Naive thymus-derived CD4-positive, alpha-beta T cell (primary cell): ENCODE results near the gene NPC1. TPM values are rescaled to one million over a fixed set of nuclear protein-coding genes. Genes with fewer than 3 reads are reported as not detected.
A peak's percentile ranks its signal among the peaks of the same experiment; 100 is the strongest.

ENCODE experiments used
- ATAC-seq: fragments of 150-1000 bp; cut with Tn5 transposase; 2 replicates; pipeline ENCODE4 v1.10.0; 2021; ENCODE audit warnings: mild to moderate bottlenecking, moderate library complexity
- CTCF ChIA-PET: fragments of 350-600 bp; sonication (Branson Sonifier 250); formaldehyde crosslinking; loops from one replicate; lab custom pipeline; 2021; ENCODE audit warnings: antibody characterized with exemption; lab: Charles Lee
- POLR2A ChIA-PET: fragments of 350-600 bp; sonication (Branson Sonifier 250); formaldehyde crosslinking; loops from one replicate; lab custom pipeline; 2021; ENCODE audit warnings: antibody characterized with exemption, inconsistent platforms; lab: Charles Lee
- DNase-seq, 9 donors: peaks; one replicate each; pipeline versions ENCODE4 v3.0.0 to v3.0.0-alpha.2; 2020 to 2022; ENCODE audit warnings: mixed read lengths in 1 of 9
- H3K27ac ChIP-seq: one replicate; pipeline ENCODE4 v1.7.0; 2013; ENCODE audit warnings: mild to moderate bottlenecking, low read depth, low read length, moderate library complexity
- H3K27me3 ChIP-seq, 2 donors: one replicate each; pipeline ENCODE4 v1.7.0; 2013; ENCODE audit warnings: low read length in 2 of 2, mild to moderate bottlenecking in 2 of 2, moderate library complexity in 2 of 2; ENCODE audit not compliant: control insufficient read depth in 2 of 2, insufficient read depth in 2 of 2
- H3K36me3 ChIP-seq, 3 experiments: 1 replicate in 2 of 3; 2 replicates in 1 of 3; pipeline ENCODE4 v1.7.0; 2013; ENCODE audit warnings: low read length in 3 of 3, mild to moderate bottlenecking in 3 of 3, moderate library complexity in 1 of 3; ENCODE audit not compliant: insufficient read depth in 3 of 3, control insufficient read depth in 2 of 3
- H3K4me1 ChIP-seq, 2 donors: one replicate each; pipeline ENCODE4 v1.7.0; 2013; ENCODE audit warnings: low read length in 2 of 2, mild to moderate bottlenecking in 2 of 2, moderate library complexity in 1 of 2; ENCODE audit not compliant: control insufficient read depth in 2 of 2, insufficient read depth in 2 of 2
- H3K4me3 ChIP-seq: 2 replicates; pipeline ENCODE4 v1.7.0; 2013; ENCODE audit warnings: mild to moderate bottlenecking, low read length
- H3K9me3 ChIP-seq, 3 experiments: 1 replicate in 2 of 3; 2 replicates in 1 of 3; pipeline ENCODE4 v1.7.0; 2013; ENCODE audit warnings: low read length in 3 of 3; ENCODE audit not compliant: control insufficient read depth in 2 of 3
- H3K27ac Mint-ChIP-seq, 9 donors: one replicate each; pipeline ENCODE4 v1.8.0; 2020 to 2022; ENCODE audit warnings: mixed read lengths in 9 of 9, mild to moderate bottlenecking in 8 of 9, moderate library complexity in 5 of 9, inconsistent platforms in 2 of 9
- H3K27me3 Mint-ChIP-seq, 5 donors: one replicate each; pipeline ENCODE4 v1.8.0; 2021 to 2022; ENCODE audit warnings: mixed read lengths in 5 of 5, mild to moderate bottlenecking in 1 of 5
- H3K36me3 Mint-ChIP-seq, 5 donors: one replicate each; pipeline ENCODE4 v1.8.0; 2020 to 2022; ENCODE audit warnings: mixed read lengths in 5 of 5, mild to moderate bottlenecking in 3 of 5, inconsistent platforms in 1 of 5
- H3K4me1 Mint-ChIP-seq, 7 donors: one replicate each; pipeline ENCODE4 v1.8.0; 2020 to 2022; ENCODE audit warnings: mixed read lengths in 7 of 7, mild to moderate bottlenecking in 3 of 7, inconsistent platforms in 1 of 7
- H3K4me3 Mint-ChIP-seq, 10 donors: one replicate each; pipeline ENCODE4 v1.8.0; 2020 to 2022; ENCODE audit warnings: mild to moderate bottlenecking in 10 of 10, mixed read lengths in 10 of 10, moderate library complexity in 6 of 10, inconsistent platforms in 2 of 10
- H3K9me3 Mint-ChIP-seq, 11 donors: one replicate each; pipeline ENCODE4 v1.8.0; 2020 to 2022; ENCODE audit warnings: mixed read lengths in 11 of 11, mild to moderate bottlenecking in 4 of 11, inconsistent platforms in 1 of 11, moderate library complexity in 1 of 11
- intact Hi-C, 2 donors: fragments of 100-400 bp; cut with micrococcal nuclease; formaldehyde crosslinking; loops; one replicate each; pipeline ENCODE4 v1.15.1; 2023
- polyA plus RNA-seq, 2 donors: library from polyadenylated mRNA; unstranded; fragments of 300-500 nt; fragmentation: Illumina TruSeq; gene quantifications; one replicate each; pipeline ENCODE4 v1.2.3, GENCODE V29; 2021
- total RNA-seq, 6 experiments: library from RNA in 5 of 6; stranded (reverse) in 5 of 6; gene quantifications; 1 replicate in 5 of 6; 2 replicates in 1 of 6; pipeline ENCODE4 v1.2.3 and lab custom pipeline; 2021 to 2026

NPC1 gene
- total and polyA plus RNA-seq, 7 experiments from 2014 or later: 4.6 to 49.3 (median 29.9) TPM

DNA sequence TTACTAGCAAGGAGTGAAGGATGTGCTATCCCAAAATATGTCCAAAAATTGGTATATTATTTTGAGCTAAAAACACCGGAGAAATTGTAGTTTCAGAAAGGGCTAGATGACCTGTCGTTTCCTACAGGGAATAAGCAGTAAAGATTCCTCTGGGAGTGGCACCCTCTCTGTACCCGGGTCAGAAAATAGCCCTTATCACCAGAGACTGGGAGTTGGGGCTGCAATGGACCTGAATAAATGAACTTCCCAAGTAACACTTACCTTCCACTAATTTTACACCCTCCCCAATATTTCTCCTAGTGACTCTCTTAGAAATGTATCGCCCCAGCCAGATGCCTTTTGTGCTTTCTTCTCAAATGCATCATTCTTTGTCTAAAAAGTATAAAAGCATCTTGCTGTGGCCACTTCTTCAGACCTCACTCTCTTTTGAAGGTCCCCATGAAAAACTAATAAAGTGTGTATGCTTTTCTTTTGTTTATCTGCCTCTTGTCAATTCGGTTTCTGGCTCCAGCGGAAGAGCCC, 83.7 kb downstream of the NPC1 start:
- no peaks in the 10 kb centered on the region for H3K27me3 Mint-ChIP-seq
- intact Hi-C loops: loop anchor here (1.0 to 5.0 kb wide), 16 partner anchors 14 to 635 kb away; partner anchors contain the start of genes NPC1 (in 2 of the 2), RBBP8 (in 2 of the 2), RIOK3 (in 2 of the 2) and CABYR (in 1 of the 2)
- CTCF ChIA-PET: interaction anchor here (0.7 to 1.0 kb wide), 3 partner anchors 9 to 368 kb away, joined by 3 read pairs; no protein-coding TSS in a partner anchor
- ATAC-seq (no peak), DNase-seq (no peak)
- peaks cover 0 to 13% (median 7%) of the 10 kb centered on the region in 5 donors for H3K36me3 Mint-ChIP-seq
- H3K27ac Mint-ChIP-seq: peak overlapping the region; percentile 90 to 96 (median 95)
- peak overlapping the region; percentile 95 for H3K4me3 ChIP-seq
- no peaks in the 10 kb centered on the region for H3K9me3 Mint-ChIP-seq
- H3K4me1 Mint-ChIP-seq: peaks cover 21 to 69% (median 60%) of the 10 kb centered on the region in 7 donors
- POLR2A ChIA-PET: interaction anchor here (0.7 to 2.7 kb wide), 5 partner anchors 15 to 85 kb away, joined by 3 to 17 read pairs (median 4); partner anchors contain the start of gene RIOK3
- peaks cover 0 to 3% (median 0%) of the 10 kb centered on the region in 3 experiments for H3K36me3 ChIP-seq
- H3K9me3 ChIP-seq: no peaks in the 10 kb centered on the region
- H3K27me3 ChIP-seq: no peaks in the 10 kb centered on the region
- H3K4me3 Mint-ChIP-seq: peak overlapping the region; percentile 82 to 99 (median 88)
- H3K27ac ChIP-seq: peak overlapping the region; percentile 88
- peaks cover 22% of the 10 kb centered on the region in 2 donors for H3K4me1 ChIP-seq

DNA sequence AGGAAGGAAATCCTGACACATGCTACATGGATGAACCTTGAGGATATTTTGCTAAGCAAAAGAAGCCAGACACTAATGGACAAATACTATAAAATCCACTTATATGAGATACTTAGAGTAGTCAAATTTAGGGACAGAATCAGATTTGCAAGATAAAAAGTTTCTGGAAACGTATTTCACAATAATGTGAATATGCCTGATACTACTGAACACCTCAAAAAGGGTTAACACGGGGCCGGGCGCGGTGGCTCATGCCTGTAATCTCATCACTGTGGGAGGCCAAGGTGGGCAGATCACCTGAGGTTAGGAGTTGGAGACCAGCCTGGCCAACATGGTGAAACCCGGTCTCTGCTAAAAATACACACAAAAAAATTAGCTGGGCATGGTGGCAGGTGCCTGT, 84.7 kb downstream of the NPC1 start:
- H3K27ac Mint-ChIP-seq: peak overlapping the region in 6 of 9 donors; percentile 18 to 96 (median 70)
- Histone ChIP-seq H3K27ac (no peak overlapping the region), H3K9me3 (no peaks in the 10 kb centered on the region), H3K4me1 (peaks cover 22% of the 10 kb centered on the region in 2 donors), H3K36me3 (no peaks in the 10 kb centered on the region), H3K4me3 (no peak overlapping the region), H3K27me3 (no peaks in the 10 kb centered on the region)
- H3K27me3 Mint-ChIP-seq: no peaks in the 10 kb centered on the region
- H3K36me3 Mint-ChIP-seq: peaks cover 0 to 11% (median 0%) of the 10 kb centered on the region in 5 donors
- ChIA-PET CTCF (interaction anchor here (0.7 to 0.9 kb wide), 3 partner anchors 10 to 367 kb away, joined by 3 read pairs; no protein-coding TSS in a partner anchor), POLR2A (interaction anchor here (0.8 to 2.7 kb wide), 2 partner anchors 14 to 48 kb away, joined by 4 to 17 read pairs; no protein-coding TSS in a partner anchor)
- H3K4me1 Mint-ChIP-seq: peaks cover 12 to 59% (median 53%) of the 10 kb centered on the region in 7 donors
- intact Hi-C loops: loop anchor here (2.0 to 5.0 kb wide), 7 partner anchors 13 to 636 kb away; partner anchors contain the start of genes CABYR (in 1 of the 2) and RBBP8 (in 1 of the 2)
- no peaks in the 10 kb centered on the region for H3K9me3 Mint-ChIP-seq
- DNase-seq (no peak), ATAC-seq (no peak)
- H3K4me3 Mint-ChIP-seq: peak overlapping the region in 8 of 10 donors; percentile 11 to 99 (median 52)

DNA sequence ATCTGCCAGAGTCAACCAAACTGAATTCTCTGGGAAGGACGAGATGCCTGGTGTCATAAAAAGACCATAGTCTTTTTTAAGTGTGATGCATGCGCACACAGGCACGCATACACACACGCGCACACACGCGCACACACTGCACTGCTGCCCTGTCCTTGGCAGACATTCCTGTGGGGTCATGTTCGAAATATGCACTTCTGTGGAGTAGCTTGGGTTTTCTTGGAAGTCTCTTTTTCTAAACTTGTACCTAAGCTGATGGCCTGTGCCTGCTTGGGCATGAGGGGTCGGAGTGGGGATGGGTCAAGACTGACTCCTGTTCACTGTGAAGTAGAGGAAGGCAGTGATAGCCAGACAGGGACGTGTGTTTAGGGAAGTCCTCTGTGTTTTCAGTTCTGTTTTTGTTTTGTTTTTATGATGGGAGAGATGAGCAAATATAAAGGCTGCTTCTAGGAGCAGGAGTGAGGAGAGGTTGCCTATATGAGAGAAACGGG, 87.0 kb downstream of the NPC1 start:
- Histone ChIP-seq H3K27me3 (no peaks in the 10 kb centered on the region), H3K36me3 (no peaks in the 10 kb centered on the region), H3K27ac (no peak overlapping the region), H3K4me3 (no peak overlapping the region), H3K9me3 (no peaks in the 10 kb centered on the region), H3K4me1 (peaks cover 9 to 10% of the 10 kb centered on the region in 2 donors)
- peaks cover 0 to 46% (median 39%) of the 10 kb centered on the region in 7 donors for H3K4me1 Mint-ChIP-seq
- ATAC-seq: no peak
- no peaks in the 10 kb centered on the region for H3K9me3 Mint-ChIP-seq
- no peak overlapping the region for H3K4me3 Mint-ChIP-seq
- CTCF ChIA-PET: interaction anchor here (0.6 to 2.1 kb wide), 5 partner anchors 11 to 90 kb away, joined by 3 to 16 read pairs (median 4); no protein-coding TSS in a partner anchor
- intact Hi-C loops: loop anchor here (1.0 to 5.0 kb wide), 8 partner anchors 46 to 988 kb away; partner anchors contain the start of genes NPC1 (in 2 of the 2) and RIOK3 (in 1 of the 2)
- POLR2A ChIA-PET: interaction anchor here (1.1 to 2.0 kb wide), 3 partner anchors 12 to 88 kb away, joined by 3 to 12 read pairs (median 4); partner anchors contain the start of gene RIOK3
- H3K27ac Mint-ChIP-seq: peak overlapping the region in 1 of 9 donors; percentile 2
- DNase-seq: no peak
- peaks cover 0 to 6% (median 0%) of the 10 kb centered on the region in 5 donors for H3K36me3 Mint-ChIP-seq
- H3K27me3 Mint-ChIP-seq: no peaks in the 10 kb centered on the region

- peak overlapping the region in 4 of 9 donors; percentile 3 to 66 (median 42) for H3K27ac Mint-ChIP-seq
- CTCF ChIA-PET: interaction anchor here (0.7 to 2.1 kb wide), 10 partner anchors 11 to 311 kb away, joined by 3 to 16 read pairs (median 4); no protein-coding TSS in a partner anchor
- Histone ChIP-seq H3K9me3 (no peaks in the 10 kb centered on the region), H3K27me3 (no peaks in the 10 kb centered on the region), H3K27ac (no peak overlapping the region), H3K4me3 (no peak overlapping the region), H3K36me3 (no peaks in the 10 kb centered on the region), H3K4me1 (peaks cover 7% of the 10 kb centered on the region in 2 donors)
- POLR2A ChIA-PET: interaction anchor here (1.1 to 2.0 kb wide), 3 partner anchors 11 to 89 kb away, joined by 3 to 12 read pairs (median 4); partner anchors contain the start of gene RIOK3
- H3K4me3 Mint-ChIP-seq: peak overlapping the region in 2 of 10 donors; percentile 10 to 28
- H3K4me1 Mint-ChIP-seq: peaks cover 0 to 42% (median 34%) of the 10 kb centered on the region in 7 donors
- H3K27me3 Mint-ChIP-seq: no peaks in the 10 kb centered on the region
- DNase-seq (peak; percentile 25 to 79 (median 70)), ATAC-seq (peak; percentile 52)
- peaks cover 0 to 3% (median 0%) of the 10 kb centered on the region in 5 donors for H3K36me3 Mint-ChIP-seq
- no peaks in the 10 kb centered on the region for H3K9me3 Mint-ChIP-seq
- intact Hi-C loops: loop anchor here (1.0 to 5.0 kb wide), 8 partner anchors 46 to 988 kb away; partner anchors contain the start of genes NPC1 (in 2 of the 2) and RIOK3 (in 1 of the 2)
Measured at GRCh38 chr18:23498877-23499276, 87.4 kb downstream of the NPC1 start.

GRCh38 chr18:23498117-23498516, 88.2 kb downstream of the NPC1 start:
- Mint-ChIP-seq H3K27me3 (no peaks in the 10 kb centered on the region), H3K4me1 (peaks cover 0 to 40% (median 33%) of the 10 kb centered on the region in 7 donors), H3K9me3 (no peaks in the 10 kb centered on the region), H3K27ac (peak overlapping the region in 5 of 9 donors; percentile 18 to 61 (median 30)), H3K36me3 (peaks cover 0 to 4% (median 0%) of the 10 kb centered on the region in 5 donors), H3K4me3 (no peak overlapping the region)
- no peaks in the 10 kb centered on the region for H3K27me3 ChIP-seq
- no peaks in the 10 kb centered on the region for H3K36me3 ChIP-seq
- ATAC-seq (no peak), DNase-seq (no peak)
- H3K27ac ChIP-seq: no peak overlapping the region
- intact Hi-C loops: loop anchor here (5.0 kb wide), 3 partner anchors 204 to 989 kb away; no protein-coding TSS in a partner anchor
- H3K9me3 ChIP-seq: no peaks in the 10 kb centered on the region
- ChIA-PET POLR2A (interaction anchor here (1.3 to 2.0 kb wide), 3 partner anchors 10 to 45 kb away, joined by 3 to 12 read pairs (median 4); partner anchors contain the start of gene RIOK3), CTCF (interaction anchor here (0.7 to 2.1 kb wide), 11 partner anchors 10 to 312 kb away, joined by 3 to 16 read pairs (median 4); no protein-coding TSS in a partner anchor)
- no peak overlapping the region for H3K4me3 ChIP-seq
- H3K4me1 ChIP-seq: peaks cover 7% of the 10 kb centered on the region in 2 donors
